Activated CD4-positive, alpha-beta T cell treated with anti-CD3 and anti-CD28 coated beads, Interleukin-2, amount 50 U/mL, for 1 hour (primary cell): Measurements from ENCODE around the gene STX3.

Experiments used
- DNase-seq: peaks from one replicate; pipeline ENCODE4 v3.0.0-alpha.2; 2020

The STX3 gene

DNA sequence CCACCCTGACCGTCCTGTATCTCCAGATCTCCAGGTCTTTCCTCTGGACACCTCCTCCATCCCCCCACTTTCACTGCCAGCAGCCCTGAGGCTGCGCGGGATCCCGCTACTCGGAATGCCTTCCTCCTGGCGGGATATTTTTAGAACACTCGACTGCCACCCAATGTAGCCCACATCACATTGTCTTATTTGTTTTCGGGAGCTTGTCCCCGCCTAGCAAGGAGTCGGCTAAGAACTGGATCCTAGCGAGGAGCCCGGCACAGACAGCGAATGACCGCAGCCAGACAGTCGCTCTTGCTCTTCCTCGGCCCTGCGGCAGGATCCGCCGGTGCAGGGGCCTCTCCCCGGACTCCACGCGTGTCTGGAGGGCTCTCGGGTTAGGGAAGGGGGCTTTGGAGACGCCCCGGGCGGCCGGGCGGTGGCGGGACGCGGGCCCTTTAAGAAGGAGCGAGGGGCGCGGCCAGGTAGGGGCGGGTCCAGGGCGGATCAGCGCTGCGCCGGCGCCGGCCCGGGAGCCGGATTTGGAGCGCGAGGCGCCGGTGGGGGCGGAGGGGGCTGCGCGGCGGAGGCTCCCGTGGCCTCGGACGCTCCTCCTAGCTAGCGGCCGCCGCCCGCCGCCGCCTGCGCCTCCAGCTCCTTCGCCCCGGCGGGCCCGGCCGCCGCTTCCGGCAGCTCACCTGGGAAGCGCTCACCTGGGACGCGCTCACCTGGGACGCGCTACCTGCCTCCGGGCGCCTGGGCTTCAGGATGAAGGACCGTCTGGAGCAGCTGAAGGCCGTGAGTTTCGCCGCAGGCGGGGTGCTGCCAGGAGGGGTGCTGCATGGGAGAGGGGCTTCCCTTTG lies at the start of gene STX3:
Gene STX3, plus strand, starts transcription at position 518 of the 842 bp plus-strand sequence. Its CDS starts 230 bp downstream, at position 748.
- DNase-seq: peak; percentile 63

DNA sequence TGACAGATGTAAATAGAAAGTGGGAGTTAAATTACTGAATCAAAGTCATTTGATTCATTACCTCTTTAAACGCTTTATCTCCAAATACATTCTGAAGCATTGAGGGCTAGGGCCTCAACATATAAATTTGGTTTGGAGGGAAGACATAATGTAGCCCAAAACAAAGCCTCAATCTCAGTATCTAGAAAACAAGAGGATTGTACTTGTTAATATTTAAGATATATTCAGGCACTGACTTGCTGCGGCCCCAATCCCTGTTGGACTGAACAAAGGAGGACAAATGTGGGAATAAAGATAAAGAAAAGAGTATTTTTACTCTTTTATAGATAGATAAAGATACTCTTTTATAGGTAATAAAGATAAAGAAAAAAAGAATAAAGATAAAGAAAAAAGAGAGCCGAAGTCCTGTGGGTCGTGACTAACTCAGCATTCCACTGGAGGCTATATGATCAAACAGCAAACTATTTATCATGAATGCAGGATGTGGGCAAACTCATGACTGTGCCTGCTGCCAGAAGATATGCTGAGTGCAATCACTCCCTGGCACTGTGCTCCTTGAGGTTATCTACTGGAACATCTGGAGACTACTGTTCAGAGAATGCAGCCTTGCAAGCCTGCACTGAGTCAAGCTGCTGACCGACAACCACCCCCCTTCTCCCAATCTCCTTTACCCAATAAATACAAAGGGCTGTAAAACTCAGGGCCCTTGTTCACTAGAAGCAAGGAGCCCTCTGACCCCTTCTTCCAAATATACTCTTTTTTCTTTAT lies 48.5 kb upstream of the STX3 start:
- no peak for DNase-seq

DNA sequence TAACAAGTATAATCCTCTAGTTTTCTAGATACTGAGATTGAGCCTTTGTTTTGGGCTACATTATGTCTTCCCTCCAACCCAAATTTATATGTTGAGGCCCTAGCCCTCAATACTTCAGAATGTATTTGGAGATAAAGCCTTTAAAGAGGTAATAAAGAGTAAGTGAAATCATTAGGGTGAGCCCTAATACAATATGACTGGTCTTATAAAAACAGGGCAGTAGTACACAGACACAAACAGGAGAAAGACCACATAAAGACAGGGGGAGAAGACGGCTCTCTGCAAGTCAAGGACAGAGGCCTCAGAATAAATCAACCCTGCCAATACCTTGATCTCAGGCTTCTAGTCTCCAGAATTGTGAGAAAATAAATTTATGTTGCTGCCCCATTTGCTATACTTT lies 47.8 kb upstream of the STX3 start:
- no peak for DNase-seq

DNA sequence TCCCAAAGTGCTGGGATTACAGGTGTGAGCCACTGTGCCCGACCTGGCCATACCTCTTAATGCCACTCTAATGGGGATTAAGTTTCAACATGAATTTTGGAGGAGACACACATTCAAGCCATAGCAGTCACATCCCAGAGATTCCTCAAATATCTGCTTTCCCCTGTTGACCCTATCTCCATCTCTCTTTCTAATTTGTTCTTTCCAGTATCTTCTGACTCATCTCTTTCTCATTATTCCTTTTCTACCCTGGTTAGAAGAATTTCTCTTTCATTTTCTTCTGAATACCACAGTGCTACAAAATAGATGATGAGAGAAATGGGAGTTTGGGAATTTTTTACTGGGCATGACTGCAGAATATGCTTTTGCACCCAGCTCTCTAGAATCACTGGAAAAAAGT lies 46.6 kb upstream of the STX3 start:
- DNase-seq: no peak

DNA sequence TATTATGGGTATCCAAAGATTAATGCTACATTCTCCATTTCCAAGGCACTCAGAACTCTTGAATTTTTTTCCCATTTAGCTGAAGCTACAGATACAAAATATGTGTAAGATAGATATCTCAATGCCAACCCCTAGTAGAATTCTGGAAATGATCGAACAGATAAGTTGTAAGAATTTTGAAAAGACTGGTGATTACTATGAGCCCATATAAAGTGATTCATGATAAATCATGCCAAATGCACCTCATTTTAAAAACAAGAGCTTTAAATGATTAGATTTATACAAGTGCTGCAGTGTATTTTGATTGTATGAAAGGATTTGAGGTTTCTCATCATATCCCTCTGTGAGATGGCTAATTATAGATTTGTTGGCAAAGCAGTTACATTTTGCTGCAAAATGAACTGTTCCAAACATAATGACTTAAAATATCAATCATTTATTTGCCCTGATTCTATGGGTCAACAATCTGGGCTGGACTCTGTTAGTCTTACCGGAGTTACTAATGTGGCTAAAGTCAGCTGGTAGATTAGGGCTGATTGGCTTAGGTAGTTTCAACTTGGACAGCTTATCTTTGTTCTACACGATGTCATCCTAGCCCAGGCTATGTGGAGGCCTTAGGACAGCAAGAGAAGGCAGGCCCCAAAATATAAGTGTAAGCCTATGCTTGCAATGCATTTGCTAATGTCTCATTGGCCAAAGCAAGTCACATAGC lies 44.9 kb upstream of the STX3 start:
- DNase-seq: no peak

DNA sequence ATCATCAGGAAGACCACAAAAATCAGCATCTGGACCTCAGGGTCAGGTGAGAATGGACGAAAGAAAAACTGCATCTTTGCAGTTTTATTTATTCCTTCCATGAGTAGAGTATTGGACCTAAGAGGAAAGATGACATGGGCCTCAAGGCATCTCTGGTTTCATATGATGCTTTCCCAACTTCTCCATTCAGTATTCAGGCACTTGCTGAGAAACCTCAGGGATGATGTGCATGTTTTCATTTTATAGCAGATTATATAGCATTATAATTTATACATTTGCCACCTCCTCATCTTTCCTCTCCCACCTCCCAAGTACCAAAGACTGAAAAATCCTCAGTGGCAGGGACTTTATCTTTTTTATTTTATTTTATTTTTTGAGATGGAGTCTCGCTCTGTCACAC lies 41.4 kb upstream of the STX3 start, which contains the start of gene OR10V1:
Gene OR10V1, minus strand, starts transcription at position 101 of the 400 bp plus-strand sequence. Its CDS starts 0 bp downstream, at position 101.
- no peak for DNase-seq

DNA sequence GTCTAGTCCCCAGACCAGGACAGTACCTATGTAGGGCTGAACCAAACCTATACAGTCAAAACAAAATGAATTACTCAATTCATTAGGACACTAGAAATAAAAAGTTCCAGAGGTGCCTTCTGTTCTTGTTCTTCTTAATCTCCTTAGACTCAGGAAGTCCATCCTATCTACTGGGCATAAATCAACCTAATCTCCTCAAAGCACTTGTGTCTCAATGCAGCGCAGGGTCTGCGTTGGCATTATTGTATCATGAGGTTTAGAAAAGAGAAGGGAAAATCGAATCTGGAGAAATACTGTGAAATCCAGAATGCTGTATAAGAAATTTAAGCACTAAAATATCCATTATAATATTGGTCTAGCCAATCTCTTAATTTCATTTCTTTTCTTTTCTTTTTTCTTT lies 39.1 kb upstream of the STX3 start:
- no peak for DNase-seq

DNA sequence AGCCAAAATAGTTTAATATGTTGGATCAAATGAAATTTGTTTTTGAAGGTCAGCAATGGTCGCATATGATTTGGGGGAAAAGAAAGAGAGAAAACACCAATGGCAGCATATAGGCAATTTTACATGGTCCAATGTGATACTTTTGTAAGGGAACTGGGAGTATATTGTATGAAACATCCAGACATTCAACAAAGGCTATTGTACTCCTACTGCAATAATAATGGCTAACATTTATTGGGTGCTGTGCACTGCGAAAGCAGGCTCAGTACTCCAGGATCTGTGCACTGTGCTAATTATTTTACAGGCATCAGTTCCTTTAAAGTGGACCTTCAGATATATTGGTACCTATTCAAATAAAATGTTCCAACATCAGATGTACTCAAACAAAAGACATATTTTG lies 35.6 kb upstream of the STX3 start:
- no peak for DNase-seq

DNA sequence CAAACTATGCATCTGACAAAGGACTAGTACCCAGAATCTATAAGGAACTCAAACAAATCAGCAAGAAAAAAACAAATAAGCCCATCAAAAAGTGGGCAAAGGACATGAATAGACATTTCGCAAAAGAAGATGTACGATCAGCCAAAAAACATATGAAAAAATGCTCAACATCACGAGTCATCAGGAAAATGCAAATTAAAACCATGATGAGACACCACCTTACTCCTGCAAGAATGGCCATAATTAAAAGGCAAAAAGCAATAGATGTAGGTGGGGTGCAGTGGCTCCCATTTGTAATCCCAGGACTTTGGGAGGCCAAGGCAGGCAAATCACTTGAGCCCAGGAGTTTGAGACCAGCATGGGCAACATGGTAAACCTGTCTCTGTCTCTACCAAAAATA lies 31.1 kb upstream of the STX3 start:
- DNase-seq: no peak

DNA sequence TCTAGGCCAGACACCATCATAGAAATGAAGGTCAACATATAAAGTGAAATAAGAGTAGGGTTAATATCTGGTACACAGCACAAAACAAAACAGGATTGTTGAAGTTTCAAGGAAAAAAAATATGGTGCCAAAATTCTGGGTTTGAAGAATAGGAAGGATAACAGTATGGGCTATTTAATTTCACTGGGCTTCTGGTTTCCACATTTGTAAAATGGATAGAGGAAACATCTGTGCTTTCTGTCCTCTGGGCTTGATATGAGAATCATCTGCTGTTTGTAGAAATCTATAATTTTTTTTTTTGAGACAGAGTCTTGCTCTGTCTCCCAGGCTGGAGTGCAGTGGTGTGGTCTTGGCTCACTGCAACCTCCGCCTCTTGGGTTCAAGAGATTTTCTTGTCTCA lies 27.8 kb upstream of the STX3 start:
- no peak for DNase-seq

DNA sequence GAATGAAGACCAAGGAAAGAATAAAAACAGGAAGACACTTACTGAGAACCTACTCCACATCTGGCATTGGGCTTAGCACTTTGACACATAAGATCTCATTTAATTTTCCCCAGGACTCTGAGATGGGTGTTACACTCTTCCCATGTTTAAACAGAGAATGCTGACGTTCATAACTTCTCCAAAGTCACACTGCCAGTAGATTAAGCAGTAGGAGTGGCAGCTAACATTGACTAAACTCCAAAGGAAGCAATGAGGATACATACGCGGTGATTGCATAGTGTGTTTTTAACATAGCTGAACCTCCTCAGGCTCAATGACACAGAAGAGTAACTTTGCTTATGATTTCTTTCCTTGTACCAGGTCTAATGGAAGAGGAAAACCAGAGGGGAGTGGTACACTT lies 27.0 kb upstream of the STX3 start:
- no peak for DNase-seq

DNA sequence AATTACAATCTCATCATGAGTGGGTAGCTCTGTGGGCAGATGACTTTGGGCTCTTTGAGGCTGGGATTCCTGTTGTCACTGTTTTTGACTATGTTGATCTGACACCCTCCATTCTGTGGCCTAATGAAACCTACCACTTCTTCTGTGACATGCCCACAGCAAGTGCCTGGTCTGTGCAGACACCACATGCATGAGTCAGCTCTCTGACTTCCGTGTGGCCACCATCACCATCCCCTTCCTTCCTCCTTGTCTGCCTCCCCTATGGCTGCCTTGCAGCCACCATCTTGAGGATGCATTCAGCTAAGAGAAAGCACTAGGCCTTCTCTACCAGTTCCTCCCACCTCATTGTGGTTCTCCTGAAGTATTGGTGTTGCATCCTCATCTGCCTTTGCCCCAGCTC lies 26.3 kb upstream of the STX3 start:
- no peak for DNase-seq

DNA sequence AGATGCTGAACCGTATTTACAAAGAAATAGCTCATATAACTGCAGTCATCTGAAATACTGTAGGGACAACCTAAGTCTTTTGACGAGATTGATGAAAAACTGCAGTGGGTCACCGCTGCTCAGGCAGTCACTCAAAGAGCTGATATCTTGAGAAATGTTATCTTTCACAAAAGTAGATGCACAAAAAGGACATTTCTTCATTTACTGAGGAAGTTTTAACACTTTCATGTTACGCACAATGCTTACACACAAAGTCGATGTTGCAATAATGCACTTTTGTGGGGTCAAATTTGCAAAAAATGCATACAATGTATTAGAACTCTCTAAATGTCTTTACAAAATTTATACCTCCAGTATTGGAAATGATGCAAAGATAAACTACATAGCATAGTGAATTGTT lies 25.3 kb upstream of the STX3 start:
- no peak for DNase-seq

DNA sequence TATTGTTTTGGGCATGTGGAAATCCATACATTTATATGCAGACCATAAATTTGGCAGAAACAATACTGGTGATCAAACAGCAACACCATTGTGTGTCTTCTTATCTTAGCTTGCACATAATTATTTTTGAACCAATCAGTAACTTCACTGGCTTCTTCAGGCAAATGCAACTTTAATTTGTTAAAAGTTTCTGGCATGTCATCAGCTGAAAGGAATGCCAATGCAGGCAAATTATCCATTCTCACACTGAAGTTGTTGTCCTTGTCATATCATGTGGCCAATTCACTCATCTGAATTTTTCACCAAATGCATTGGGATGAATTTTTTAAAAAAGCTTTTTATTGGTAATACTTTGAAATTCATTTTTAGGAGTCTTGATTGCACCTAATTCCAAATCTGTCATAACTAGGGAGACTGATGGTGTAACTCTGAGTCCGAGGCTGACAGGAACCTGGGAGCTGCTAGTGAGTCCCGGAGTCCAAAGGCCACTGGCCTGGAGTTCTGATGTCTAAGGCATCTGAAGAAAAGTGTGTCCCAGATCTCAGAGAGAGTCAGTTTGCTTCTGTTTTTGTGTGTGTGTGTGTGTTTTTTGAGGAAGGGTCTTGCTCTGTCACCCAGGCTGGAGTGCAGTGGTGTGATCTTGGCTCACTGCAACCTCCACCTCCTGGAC lies 24.1 kb upstream of the STX3 start:
- DNase-seq: no peak

DNA sequence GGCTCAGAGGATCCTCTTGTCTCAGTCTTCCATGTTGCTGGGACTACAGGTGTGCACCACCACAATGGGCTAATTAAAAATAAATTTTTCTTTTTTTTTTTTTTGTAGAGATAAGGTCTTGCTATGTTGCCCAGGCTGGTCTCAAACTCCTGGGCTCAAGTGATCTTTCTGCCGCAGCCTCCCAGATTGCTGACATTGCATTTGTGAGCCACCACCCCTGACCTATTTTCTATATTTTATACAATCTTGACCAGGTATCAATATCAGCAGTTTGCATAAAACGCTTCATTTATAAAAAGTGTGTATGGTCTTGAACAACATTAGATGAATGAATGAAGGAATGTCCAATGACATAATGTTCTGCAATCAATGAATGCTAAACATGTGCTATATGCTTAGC lies 9.1 kb upstream of the STX3 start:
- DNase-seq: no peak

DNA sequence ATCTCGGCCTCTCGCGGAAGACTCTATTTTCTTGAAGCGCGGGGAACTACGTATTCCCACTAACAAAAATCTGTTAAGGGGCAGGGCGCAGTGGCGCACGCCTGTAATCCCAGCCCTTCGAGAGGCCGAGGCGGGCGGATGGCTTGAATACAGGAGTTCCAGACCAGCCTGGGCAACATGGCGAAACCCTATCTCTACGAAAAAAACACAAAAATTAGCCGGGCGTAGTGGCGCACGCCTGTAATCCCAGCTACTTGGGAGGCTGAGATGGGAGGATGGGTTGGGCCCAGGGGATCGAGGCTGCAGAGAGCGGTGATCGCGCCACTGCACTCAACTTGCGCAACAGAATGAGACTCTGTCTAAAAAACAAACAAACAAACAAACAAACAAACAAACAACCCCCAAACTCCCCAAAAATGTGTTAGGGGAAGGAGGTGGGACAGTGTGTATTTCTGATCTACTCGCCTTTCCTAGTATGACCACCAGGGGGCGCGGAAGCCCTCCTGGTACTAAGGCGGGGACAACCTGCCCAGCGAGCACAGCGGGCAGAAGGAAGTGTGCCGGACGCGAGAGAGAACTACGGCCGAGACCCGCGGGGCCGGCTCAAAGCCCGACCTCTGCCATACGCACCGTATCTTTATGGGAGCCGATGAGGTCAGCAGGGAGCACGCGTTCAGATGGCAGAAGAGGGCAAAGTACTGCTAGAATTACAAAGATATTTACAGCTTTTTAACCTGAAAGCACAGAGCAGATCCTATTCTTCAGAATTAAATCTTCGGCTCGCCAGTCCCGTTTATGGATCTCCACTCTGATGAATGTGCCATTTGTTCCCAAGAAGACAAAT lies 1.3 kb upstream of the STX3 start:
- DNase-seq: peak; percentile 80

DNA sequence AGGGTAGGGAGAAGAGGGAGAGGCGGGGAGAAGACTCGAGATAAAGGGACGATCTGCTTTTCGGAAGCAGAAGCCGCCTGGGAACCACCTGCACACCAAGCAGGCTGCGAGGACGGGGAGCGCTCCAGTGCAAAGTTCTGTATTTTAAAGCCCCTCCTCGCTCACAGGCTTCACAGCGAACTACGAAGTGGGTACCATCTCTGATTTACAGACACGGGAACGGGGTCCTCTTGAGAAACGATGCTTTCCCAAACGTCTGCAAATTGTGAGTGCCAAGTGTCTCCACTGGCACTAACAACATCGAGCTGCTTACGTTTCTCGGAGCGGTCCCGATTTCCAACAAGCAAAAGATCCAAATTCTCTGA lies 700 bp upstream of the STX3 start:
- no peak for DNase-seq

DNA sequence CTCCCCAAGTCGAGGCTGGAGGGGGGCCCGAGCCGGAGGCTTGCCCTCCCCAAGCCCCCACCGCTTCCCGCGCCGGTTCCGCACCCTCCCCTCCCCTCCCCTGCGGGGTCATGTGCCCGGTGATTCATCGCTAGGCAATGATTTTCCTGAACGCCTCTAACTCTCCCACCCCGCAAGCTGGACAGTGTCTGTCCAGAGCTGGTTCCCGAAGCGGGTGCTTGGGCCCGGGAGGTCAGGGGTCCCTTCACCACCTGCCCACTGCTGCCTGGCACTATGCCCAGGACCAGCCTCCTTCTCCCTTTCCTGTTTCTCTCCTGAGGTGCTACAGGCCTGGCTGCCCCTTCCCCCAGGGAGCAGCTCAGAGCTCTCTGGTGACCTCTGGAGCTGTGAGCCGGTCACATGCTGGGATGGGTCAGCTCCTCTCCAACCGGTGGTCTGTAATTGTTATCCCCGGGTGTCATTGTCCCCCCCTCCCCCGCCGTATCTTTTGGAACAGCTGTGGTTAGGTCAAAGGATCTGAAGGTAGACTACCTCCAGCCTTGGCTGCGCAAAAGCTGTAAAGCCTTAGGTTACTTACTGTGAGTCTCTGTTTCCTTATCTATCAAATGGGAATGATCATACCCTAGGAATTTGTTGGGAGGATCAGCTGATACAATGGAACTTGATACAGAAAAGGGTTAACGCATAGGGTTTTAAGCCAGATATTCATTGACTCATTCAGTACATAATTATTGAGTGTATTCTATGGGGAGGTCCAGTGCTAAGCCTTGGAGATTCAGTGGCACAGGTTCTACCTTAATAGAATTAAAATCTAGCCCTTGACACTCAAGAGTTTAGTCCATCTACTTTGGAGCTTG lies 753 bp downstream of the STX3 start:
- peak; percentile 46 for DNase-seq

DNA sequence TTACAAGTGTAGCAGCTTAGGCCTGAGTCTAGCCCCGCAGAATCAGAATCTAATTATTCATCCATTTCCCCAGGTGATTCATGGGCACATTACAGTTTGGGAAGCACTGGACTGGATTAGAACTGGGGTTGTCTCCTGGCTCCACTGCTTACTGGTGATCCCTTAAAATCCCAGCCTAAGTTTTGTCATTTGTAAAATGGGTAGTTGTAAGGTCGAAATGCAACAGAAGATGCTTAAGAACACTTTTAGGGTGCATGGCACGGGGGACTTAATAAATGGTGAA lies 1.3 kb downstream of the STX3 start:
- DNase-seq: no peak

DNA sequence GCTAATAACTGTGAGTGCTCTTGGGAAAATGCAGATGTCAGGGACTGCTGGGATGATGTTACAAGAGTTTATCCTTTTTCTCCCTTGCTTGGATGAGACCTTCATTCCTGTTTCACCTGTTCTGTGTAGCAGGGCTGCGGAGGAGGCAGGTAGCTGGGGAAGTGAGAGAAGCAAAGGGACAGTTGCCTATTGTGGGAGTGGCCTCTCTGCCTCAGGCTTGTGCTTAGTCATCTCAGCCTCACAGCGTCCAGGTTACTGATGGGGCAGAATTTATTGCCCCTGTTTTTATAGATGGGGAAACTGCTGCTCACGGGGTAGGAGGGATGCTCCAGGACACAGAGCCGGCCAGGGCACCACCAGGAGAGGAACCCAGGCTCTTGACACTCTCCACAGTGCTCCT lies 1.7 kb downstream of the STX3 start:
- no peak for DNase-seq

DNA sequence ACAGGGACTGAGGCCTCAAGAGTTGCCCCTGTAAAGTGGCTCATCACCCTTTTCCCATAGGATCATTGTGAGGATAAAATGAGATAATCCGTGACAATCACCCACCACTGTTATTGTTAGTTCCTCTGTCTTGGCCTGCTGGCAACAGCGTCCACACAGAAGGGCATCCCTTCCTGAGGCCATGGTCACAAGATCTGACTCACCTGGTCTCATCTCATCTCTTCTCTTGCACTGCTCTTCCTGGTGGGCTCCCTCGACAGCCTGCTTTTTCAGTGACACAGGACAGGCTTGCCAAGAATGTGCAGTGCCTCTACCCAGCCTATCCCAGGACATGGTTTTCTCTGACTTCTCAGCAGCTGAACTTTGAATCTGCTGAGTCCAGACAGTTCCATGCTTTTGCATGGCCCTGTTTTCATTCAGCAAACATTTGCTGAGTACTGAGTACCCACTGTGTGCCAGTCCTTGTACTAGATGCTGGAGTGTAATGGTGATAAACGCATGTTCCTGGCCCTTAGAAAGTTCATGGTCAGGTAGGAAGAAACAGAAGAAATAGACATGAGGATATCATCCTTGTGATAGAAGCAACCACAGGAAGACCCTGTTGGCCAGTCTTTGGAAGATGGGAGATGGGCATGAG lies 3.3 kb downstream of the STX3 start:
- DNase-seq: no peak
